NCI-H460 (cell line): ENCODE data around the gene GPX4. TPM values are rescaled to one million over a fixed set of nuclear protein-coding genes. Genes with fewer than 3 reads are reported as not detected.

Source experiments
- DNase-seq: peaks from one replicate; pipeline ENCODE4 v3.0.0-alpha.2; 2016; ENCODE audit warnings: low read depth; ENCODE audit errors: extremely low read depth
- polyA plus RNA-seq: library from polyadenylated mRNA; depleted of rRNA; stranded (reverse); fragments of >200 nt; gene quantifications from 2 replicates; pipeline ENCODE4 v1.2.3, GENCODE V29; 2014; cell fraction: nucleus; rRNA removed
- total RNA-seq: library from RNA; depleted of rRNA; stranded (reverse); fragments of >200 nt; shearing (Covaris generic); gene quantifications from 2 replicates; pipeline ENCODE4 v1.2.3, GENCODE V29; 2014; rRNA removed

GPX4 gene
- 219 and 260 TPM in 2 replicates for total RNA-seq
- polyA plus RNA-seq, result 210 and 380 TPM in 2 replicates

GRCh38 chr19:1103708-1104310 lies at the start of gene GPX4:
TSS of gene GPX4 (plus strand) at chr19:1103994. CDS start at chr19:1104044, 50 bp downstream.
- peak; percentile 98 for DNase-seq

GRCh38 chr19:1054102-1055027 lies 49.4 kb upstream of the GPX4 start:
- no peak for DNase-seq

- DNase-seq, result no peak
Measured at GRCh38 chr19:1055028-1055425, 48.8 kb upstream of the GPX4 start.

- no peak for DNase-seq
Measured at GRCh38 chr19:1055886-1056620, 47.7 kb upstream of the GPX4 start.

GRCh38 chr19:1057176-1057855 lies 46.5 kb upstream of the GPX4 start:
- DNase-seq, result peak; percentile 22

GRCh38 chr19:1058112-1058511 lies 45.7 kb upstream of the GPX4 start:
- no peak for DNase-seq

GRCh38 chr19:1060689-1061088 lies 43.1 kb upstream of the GPX4 start:
- no peak for DNase-seq

- no peak for DNase-seq
Measured at GRCh38 chr19:1061987-1062386, 41.8 kb upstream of the GPX4 start.

GRCh38 chr19:1062387-1063029 lies 41.3 kb upstream of the GPX4 start:
- DNase-seq, result no peak

GRCh38 chr19:1063030-1063908 lies 40.5 kb upstream of the GPX4 start:
- DNase-seq, result peak; percentile 14

GRCh38 chr19:1063909-1064660 lies 39.7 kb upstream of the GPX4 start:
- no peak for DNase-seq

GRCh38 chr19:1064661-1065605 lies 38.9 kb upstream of the GPX4 start:
- peak; percentile 40 for DNase-seq

- DNase-seq, result no peak
Measured at GRCh38 chr19:1065606-1066109, 38.1 kb upstream of the GPX4 start.

- no peak for DNase-seq
Measured at GRCh38 chr19:1066251-1066747, 37.5 kb upstream of the GPX4 start.

- DNase-seq, result no peak
Measured at GRCh38 chr19:1066748-1067340, 37.0 kb upstream of the GPX4 start, which contains the start of gene ARHGAP45. TSS of gene ARHGAP45 (plus strand) at chr19:1067167. CDS start at chr19:1067406, 239 bp downstream.

GRCh38 chr19:1067341-1067957 lies 36.3 kb upstream of the GPX4 start:
- DNase-seq, result no peak
